HEK293 (cell line): ENCODE measurements around the gene ANO9.

Experiments
- KLF7 ChIP-seq: fragments of 450-650 bp; formaldehyde crosslinking; IDR thresholded peaks from 2 replicates; pipeline ENCODE4 v1.5.1; 2016; ENCODE audit warnings: missing biosample characterization, missing genetic modification characterization, borderline replicate concordance
- TF ChIP-seq, protein P1 (sequence below): fragments of 450-650 bp; formaldehyde crosslinking; IDR thresholded peaks from 2 replicates; pipeline ENCODE4 v1.5.1; 2016; ENCODE audit warnings: missing biosample characterization, missing genetic modification characterization

DNA sequence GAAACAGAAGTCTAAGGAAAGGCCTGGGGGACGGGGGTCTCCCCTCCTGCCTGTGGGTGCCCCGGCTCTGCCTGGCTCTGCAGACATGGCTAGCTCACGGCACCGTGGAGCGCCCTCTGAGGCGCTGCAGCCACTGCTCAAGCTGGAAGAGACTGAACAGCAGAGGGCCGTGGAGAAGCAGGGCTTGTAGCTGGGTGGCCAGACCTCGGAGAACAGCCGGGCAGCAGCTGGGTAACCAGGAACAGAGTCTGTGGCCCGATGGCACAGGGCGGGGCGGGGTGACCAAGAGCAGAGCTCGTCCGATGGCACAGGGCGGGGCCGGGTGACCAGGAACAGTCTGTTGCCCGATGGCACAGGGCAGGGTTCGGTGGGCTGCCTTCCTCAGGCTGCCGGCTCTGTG, 47.2 kb upstream of the ANO9 start:
- TF ChIP-seq KLF7, result no peak
- TF ChIP-seq, protein P1, sequence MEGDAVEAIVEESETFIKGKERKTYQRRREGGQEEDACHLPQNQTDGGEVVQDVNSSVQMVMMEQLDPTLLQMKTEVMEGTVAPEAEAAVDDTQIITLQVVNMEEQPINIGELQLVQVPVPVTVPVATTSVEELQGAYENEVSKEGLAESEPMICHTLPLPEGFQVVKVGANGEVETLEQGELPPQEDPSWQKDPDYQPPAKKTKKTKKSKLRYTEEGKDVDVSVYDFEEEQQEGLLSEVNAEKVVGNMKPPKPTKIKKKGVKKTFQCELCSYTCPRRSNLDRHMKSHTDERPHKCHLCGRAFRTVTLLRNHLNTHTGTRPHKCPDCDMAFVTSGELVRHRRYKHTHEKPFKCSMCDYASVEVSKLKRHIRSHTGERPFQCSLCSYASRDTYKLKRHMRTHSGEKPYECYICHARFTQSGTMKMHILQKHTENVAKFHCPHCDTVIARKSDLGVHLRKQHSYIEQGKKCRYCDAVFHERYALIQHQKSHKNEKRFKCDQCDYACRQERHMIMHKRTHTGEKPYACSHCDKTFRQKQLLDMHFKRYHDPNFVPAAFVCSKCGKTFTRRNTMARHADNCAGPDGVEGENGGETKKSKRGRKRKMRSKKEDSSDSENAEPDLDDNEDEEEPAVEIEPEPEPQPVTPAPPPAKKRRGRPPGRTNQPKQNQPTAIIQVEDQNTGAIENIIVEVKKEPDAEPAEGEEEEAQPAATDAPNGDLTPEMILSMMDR (tag by site-specific recombination), result no peak
